T-helper 2 cell treated with Interferon-gamma antibody and Interleukin-4, amounts not matched to agents 5 μg/mL and 100 μg/mL, for 36 hours (primary cell): ENCODE results near the gene SUPT3H.

Experiments
- DNase-seq: peaks from one replicate; pipeline ENCODE4 v3.0.0; 2021; ENCODE audit warnings: low spot score
- H3K27ac Mint-ChIP-seq: one replicate; pipeline ENCODE4 v1.8.0; 2021; ENCODE audit warnings: mild to moderate bottlenecking, mixed read lengths
- H3K27me3 Mint-ChIP-seq: one replicate; pipeline ENCODE4 v1.8.0; 2021; ENCODE audit warnings: low read depth, mixed read lengths
- H3K36me3 Mint-ChIP-seq: one replicate; pipeline ENCODE4 v1.8.0; 2021; ENCODE audit warnings: low read depth, mixed read lengths
- H3K4me1 Mint-ChIP-seq: one replicate; pipeline ENCODE4 v1.8.0; 2021; ENCODE audit warnings: low read depth, mixed read lengths
- H3K4me3 Mint-ChIP-seq: one replicate; pipeline ENCODE4 v1.8.0; 2022; ENCODE audit warnings: mild to moderate bottlenecking, moderate library complexity, mixed read lengths
- H3K9me3 Mint-ChIP-seq: one replicate; pipeline ENCODE4 v1.8.0; 2021; ENCODE audit warnings: mixed read lengths

SUPT3H gene

DNA sequence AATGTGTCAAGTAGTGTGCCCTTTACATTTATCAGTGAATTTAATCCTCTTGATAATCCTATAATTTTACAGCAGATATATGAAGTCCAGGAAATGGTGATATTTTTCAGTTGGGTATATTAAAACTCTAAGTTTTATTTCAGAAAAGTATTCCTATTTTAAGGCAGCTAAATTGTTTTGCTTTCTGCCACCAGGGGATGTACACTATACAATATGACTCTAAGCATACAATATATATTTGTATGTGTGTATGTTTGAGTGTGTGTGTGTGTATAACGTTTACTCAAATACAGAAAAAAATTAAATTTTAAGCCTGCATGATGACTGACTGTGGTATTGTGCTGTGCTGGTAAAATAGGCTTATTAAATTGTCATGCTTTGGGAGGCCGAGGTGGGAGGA, 151.7 kb downstream of the SUPT3H start:
- no peak overlapping the region for H3K4me3 Mint-ChIP-seq
- peaks cover 11% of the 10 kb centered on the region for H3K36me3 Mint-ChIP-seq
- H3K4me1 Mint-ChIP-seq: peaks cover 7% of the 10 kb centered on the region
- DNase-seq: no peak
- H3K27me3 Mint-ChIP-seq: no peaks in the 10 kb centered on the region
- peaks cover 12% of the 10 kb centered on the region for H3K9me3 Mint-ChIP-seq
- H3K27ac Mint-ChIP-seq: no peak overlapping the region

DNA sequence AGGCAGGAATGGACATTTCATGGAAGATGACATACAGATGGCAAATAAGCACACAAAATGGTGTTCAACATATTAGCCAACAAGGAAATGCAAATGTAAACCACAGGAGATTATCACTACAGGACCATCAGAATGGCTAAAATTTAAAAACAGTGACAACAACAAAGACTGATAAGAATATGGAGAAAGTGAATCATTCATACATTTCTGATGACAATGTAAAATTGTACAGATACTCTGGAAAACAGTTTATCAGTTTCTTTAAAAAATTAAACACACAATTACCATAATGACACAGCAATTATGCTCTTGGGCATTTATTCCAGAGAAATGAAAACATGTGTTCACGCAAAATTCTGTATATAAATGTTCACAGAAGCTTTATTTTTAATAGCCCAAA, 155.4 kb downstream of the SUPT3H start:
- Mint-ChIP-seq H3K36me3 (peaks cover 22% of the 10 kb centered on the region), H3K4me3 (no peak overlapping the region), H3K9me3 (peaks cover 26% of the 10 kb centered on the region), H3K4me1 (peaks cover 14% of the 10 kb centered on the region), H3K27ac (no peak overlapping the region), H3K27me3 (no peaks in the 10 kb centered on the region)
- no peak for DNase-seq

DNA sequence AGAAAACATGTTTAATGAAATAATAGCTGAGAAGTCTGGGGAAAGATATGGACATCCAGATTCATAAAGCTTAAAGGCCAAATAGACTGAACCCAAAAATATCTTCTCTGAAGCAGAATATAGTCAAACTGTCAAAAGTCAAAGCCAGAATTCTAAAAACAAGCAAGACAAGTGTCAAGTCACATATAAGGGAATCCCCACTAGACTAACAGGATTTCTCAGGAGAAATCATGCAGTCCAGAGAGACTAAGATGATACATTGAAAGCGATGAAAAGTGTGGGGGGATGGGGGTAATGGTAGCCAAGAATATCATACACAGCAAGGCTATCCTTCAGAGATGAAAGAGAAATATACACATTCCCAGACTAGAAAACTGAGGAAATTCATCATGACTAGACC, 162.0 kb downstream of the SUPT3H start:
- no peak overlapping the region for H3K27ac Mint-ChIP-seq
- peaks cover 44% of the 10 kb centered on the region for H3K36me3 Mint-ChIP-seq
- no peak overlapping the region for H3K4me3 Mint-ChIP-seq
- H3K27me3 Mint-ChIP-seq: no peaks in the 10 kb centered on the region
- no peak for DNase-seq
- peaks cover 48% of the 10 kb centered on the region for H3K9me3 Mint-ChIP-seq
- peaks cover 17% of the 10 kb centered on the region for H3K4me1 Mint-ChIP-seq

DNA sequence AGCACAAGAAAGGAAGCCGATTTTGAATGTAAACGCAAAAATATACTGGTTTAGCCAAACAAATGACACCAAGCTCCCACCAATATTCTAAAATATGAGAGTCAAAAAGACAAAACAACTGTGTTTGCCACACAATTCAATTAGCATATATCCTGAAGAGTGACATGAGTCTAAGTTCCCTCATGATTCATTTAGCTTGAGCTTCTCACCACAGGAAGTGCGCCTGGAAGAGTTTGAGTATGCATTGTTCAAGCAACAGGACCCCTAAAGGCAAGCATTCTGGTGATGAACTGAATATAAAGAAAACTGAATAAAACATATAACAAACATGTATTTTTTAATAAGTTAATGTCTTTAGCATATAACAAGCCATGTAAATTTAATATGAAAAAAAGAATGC, 164.8 kb downstream of the SUPT3H start:
- peaks cover 46% of the 10 kb centered on the region for H3K36me3 Mint-ChIP-seq
- H3K27me3 Mint-ChIP-seq: no peaks in the 10 kb centered on the region
- DNase-seq: no peak
- no peak overlapping the region for H3K4me3 Mint-ChIP-seq
- H3K4me1 Mint-ChIP-seq: peaks cover 21% of the 10 kb centered on the region
- peaks cover 44% of the 10 kb centered on the region for H3K9me3 Mint-ChIP-seq
- no peak overlapping the region for H3K27ac Mint-ChIP-seq

DNA sequence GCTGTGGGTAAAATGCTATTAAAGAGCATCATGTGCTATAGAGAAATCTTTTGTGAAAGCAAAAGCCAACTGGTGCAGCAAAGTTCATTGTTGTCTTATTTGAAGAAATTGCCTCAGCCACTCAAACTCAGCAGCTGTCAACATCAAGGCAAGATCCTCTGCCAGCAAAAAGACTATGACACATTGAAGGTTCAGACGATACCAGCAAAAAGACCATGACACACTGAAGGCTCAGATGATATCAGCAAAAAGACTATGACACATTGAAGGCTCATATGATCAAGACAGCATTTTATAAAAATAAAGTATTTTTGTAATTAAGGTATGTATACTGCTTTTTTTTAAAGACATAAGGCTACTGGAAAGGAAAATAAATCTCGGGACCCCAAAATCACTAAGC, 168.0 kb downstream of the SUPT3H start:
- H3K36me3 Mint-ChIP-seq: peaks cover 44% of the 10 kb centered on the region
- DNase-seq: peak; percentile 24
- peaks cover 36% of the 10 kb centered on the region for H3K9me3 Mint-ChIP-seq
- peaks cover 39% of the 10 kb centered on the region for H3K4me1 Mint-ChIP-seq
- H3K4me3 Mint-ChIP-seq: no peak overlapping the region
- no peaks in the 10 kb centered on the region for H3K27me3 Mint-ChIP-seq
- H3K27ac Mint-ChIP-seq: peak overlapping the region; percentile 9

DNA sequence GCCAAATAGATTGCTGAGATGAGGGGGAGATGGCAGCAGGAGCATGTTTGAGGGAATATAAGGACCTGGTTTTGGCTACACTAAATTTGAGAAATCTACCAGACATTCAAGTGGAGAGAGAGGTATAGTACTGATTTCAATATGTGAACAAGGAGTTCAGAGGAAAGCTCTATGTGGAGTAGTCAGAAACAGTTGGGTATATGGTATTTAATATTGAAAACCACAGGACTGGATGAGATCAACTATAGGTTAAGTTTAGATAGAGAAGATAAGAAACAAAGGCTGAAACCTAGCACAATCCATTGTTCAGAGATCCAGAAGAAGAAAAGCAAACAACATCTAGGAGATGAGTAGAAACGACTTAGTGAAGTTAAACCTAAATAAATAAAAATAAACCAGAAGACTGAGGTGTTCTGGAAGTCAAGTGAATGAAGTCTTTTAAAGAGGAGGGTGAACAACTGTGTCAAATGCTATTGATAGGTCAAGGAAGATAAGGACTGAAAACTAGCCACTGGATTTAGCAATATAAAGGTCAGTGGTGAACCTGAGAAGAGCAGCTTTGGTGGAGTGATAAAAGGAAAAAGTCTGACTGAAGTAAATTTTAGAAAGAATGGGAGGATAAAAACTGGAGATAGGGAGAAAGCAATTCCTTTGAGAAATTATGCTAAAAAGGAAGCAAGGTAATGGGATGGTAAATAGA, 170.8 kb downstream of the SUPT3H start:
- DNase-seq: peak; percentile 20
- Mint-ChIP-seq H3K4me1 (peaks cover 34% of the 10 kb centered on the region), H3K4me3 (peak overlapping the region; percentile 25), H3K9me3 (peaks cover 30% of the 10 kb centered on the region), H3K36me3 (peaks cover 35% of the 10 kb centered on the region), H3K27ac (peak overlapping the region; percentile 73), H3K27me3 (no peaks in the 10 kb centered on the region)

DNA sequence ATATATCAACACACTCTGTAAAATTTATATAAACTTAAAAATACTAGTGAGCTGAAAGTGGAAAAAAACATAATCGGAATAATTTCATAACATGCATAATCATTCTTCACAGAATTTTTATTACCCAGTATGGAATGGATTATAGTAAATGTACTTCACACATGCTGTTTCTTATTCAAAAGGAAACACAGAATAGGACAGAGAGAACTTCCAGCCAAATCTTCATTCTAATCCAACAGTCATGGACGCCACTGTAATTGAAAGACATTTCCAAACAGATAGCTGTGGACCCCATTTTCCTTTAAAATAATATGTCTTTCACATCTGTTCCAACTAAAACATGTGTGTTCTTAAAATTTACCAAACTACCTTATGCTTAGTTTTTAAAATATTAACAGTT, 176.2 kb downstream of the SUPT3H start:
- peaks cover 21% of the 10 kb centered on the region for H3K4me1 Mint-ChIP-seq
- H3K36me3 Mint-ChIP-seq: peaks cover 4% of the 10 kb centered on the region
- H3K9me3 Mint-ChIP-seq: no peaks in the 10 kb centered on the region
- no peak for DNase-seq
- no peak overlapping the region for H3K27ac Mint-ChIP-seq
- H3K27me3 Mint-ChIP-seq: no peaks in the 10 kb centered on the region
- no peak overlapping the region for H3K4me3 Mint-ChIP-seq

DNA sequence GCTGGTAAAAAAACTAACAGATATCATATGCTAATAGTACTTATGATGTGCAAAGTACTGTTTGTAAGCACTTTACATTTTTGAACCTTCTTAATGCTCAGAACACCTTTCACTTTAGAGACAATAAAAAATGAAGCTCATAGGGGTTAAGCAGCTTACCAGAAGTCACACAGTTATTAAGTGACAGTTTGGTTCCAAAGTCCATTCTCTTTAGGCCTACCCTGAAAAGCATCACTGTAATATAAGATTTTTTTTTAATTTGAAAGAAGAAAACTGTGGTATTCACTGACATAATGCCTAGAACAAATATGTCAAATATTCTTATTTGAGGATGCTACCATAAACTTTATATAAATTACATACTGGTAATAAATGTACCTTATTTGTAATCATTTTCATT, 177.2 kb downstream of the SUPT3H start:
- H3K36me3 Mint-ChIP-seq: peaks cover 3% of the 10 kb centered on the region
- DNase-seq: no peak
- no peaks in the 10 kb centered on the region for H3K9me3 Mint-ChIP-seq
- H3K27me3 Mint-ChIP-seq: no peaks in the 10 kb centered on the region
- H3K27ac Mint-ChIP-seq: no peak overlapping the region
- H3K4me3 Mint-ChIP-seq: no peak overlapping the region
- H3K4me1 Mint-ChIP-seq: peaks cover 26% of the 10 kb centered on the region

DNA sequence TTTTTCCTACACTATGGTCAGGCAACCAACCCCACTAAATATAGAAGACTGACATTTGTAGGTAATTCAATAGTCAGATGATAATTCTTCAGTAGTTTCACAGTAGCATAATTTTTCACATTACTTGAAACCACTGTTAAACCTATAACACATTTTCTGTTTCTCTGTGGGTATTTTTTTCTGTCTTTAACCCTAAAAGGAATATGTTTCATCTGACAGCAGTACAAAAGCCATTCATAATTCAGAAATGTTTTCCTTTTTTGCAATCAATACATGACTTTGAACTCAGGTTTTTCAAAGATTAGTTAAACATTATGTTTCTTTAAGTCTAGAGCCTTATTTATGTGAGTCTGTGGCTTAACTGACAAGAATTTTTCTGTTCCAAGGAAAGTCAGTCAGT, 178.2 kb downstream of the SUPT3H start:
- peak overlapping the region; percentile 72 for H3K4me3 Mint-ChIP-seq
- no peaks in the 10 kb centered on the region for H3K9me3 Mint-ChIP-seq
- peaks cover 34% of the 10 kb centered on the region for H3K4me1 Mint-ChIP-seq
- H3K36me3 Mint-ChIP-seq: peaks cover 3% of the 10 kb centered on the region
- no peaks in the 10 kb centered on the region for H3K27me3 Mint-ChIP-seq
- peak overlapping the region; percentile 84 for H3K27ac Mint-ChIP-seq
- DNase-seq: no peak

DNA sequence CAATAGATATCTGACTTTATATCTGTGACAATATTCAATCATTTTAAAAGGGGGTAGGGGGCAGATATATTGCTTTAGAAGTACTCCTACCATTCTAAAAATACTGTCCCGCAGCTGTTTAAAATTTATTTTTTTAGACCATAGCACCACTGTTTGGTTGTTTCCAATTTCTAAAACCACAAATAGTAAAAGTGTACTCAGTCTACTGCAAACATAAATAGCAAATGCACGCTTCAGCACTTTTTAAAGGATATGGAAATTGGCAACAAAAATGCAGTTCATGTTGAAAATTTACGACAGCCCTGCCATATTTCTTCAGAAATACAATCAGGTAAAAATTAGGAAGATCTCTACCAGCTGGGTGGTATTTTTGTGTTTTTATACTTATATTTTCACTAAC, 181.6 kb downstream of the SUPT3H start:
- Mint-ChIP-seq H3K27me3 (no peaks in the 10 kb centered on the region), H3K4me1 (peaks cover 40% of the 10 kb centered on the region), H3K4me3 (peak overlapping the region; percentile 52), H3K27ac (peak overlapping the region; percentile 21), H3K36me3 (peaks cover 3% of the 10 kb centered on the region), H3K9me3 (peaks cover 5% of the 10 kb centered on the region)
- DNase-seq: no peak

DNA sequence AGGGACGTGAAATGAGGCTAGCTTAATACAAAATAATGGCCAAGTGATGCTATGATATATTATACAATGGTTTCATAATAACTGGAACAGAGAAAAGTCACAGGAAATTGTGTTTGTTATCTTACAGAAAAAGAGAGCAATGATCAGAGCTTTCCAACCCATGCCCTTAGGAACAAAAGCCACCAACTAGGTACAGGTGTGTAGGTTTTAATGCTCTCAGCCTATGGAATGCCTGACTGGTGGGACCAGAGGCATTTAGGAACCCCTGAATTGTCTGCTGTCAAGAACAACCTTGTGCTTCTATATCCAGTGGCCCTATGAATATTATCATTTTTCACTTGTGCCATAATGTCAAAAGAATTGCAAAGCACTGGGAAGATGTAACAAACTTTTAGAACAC, 182.6 kb downstream of the SUPT3H start:
- peaks cover 15% of the 10 kb centered on the region for H3K9me3 Mint-ChIP-seq
- no peaks in the 10 kb centered on the region for H3K27me3 Mint-ChIP-seq
- DNase-seq: no peak
- peaks cover 40% of the 10 kb centered on the region for H3K4me1 Mint-ChIP-seq
- no peak overlapping the region for H3K27ac Mint-ChIP-seq
- H3K4me3 Mint-ChIP-seq: no peak overlapping the region
- peaks cover 3% of the 10 kb centered on the region for H3K36me3 Mint-ChIP-seq

DNA sequence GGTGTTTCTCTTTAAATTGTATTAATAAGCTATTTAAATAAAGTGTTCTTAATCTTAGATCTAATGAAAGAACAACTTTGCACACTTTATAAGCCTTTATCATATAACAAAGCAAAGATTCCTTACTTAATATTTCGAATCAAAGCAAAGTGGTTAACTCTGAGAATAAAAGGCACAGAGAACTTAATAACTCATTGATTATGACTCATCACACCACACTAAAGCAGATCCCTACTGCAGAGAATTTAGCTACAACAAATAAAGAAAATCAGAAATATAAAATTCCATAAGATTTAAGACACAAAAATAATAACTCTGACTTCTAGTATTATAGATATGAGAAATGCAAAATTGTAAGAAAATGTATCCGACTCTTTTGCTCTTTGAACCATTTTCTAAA, 185.2 kb downstream of the SUPT3H start:
- peaks cover 15% of the 10 kb centered on the region for H3K9me3 Mint-ChIP-seq
- H3K27me3 Mint-ChIP-seq: no peaks in the 10 kb centered on the region
- peaks cover 36% of the 10 kb centered on the region for H3K4me1 Mint-ChIP-seq
- peaks cover 6% of the 10 kb centered on the region for H3K36me3 Mint-ChIP-seq
- no peak for DNase-seq
- H3K4me3 Mint-ChIP-seq: no peak overlapping the region
- no peak overlapping the region for H3K27ac Mint-ChIP-seq

DNA sequence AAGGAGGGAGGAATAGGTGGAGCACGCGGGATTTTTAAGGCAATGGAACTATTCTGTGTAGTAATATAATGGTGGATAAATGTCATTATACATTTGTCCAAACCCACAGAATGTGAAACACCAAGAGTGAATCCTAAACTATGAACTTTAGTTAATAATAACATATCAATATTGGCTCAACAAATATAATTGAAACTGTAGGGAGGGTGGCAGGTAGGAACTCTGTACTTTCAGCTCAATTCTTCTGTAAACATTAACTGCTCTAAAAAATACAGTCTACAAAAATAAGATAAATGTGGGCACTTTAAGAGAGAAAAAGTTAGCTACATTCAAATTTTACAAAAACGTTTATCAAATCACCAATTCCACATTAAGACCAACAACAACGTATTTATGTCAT, 186.3 kb downstream of the SUPT3H start:
- no peak overlapping the region for H3K4me3 Mint-ChIP-seq
- peaks cover 15% of the 10 kb centered on the region for H3K9me3 Mint-ChIP-seq
- H3K36me3 Mint-ChIP-seq: peaks cover 4% of the 10 kb centered on the region
- no peak for DNase-seq
- H3K27ac Mint-ChIP-seq: no peak overlapping the region
- peaks cover 39% of the 10 kb centered on the region for H3K4me1 Mint-ChIP-seq
- no peaks in the 10 kb centered on the region for H3K27me3 Mint-ChIP-seq

DNA sequence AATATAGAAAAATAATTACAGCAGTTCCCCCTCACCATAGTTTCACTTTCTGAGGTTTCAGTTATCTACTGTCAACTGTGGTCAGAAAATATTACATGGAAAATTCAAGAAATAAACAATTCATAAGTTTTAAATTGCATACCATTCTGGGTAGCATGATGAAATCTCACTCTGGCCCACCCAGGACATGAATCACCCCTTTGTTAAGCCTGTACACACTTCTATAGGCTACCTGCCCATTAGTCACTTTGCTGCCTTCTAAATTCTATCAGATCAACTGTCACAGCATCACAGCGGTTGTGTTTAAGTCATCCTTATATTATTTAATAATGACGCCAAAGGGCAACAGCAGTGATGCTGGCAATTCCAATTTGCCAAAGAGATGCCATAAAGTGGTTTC, 189.9 kb downstream of the SUPT3H start:
- Mint-ChIP-seq H3K4me3 (peak overlapping the region; percentile 18), H3K36me3 (peaks cover 9% of the 10 kb centered on the region), H3K9me3 (peaks cover 23% of the 10 kb centered on the region), H3K27me3 (no peaks in the 10 kb centered on the region), H3K4me1 (peaks cover 37% of the 10 kb centered on the region), H3K27ac (peak overlapping the region; percentile 39)
- DNase-seq: no peak
